ENCODE results near the gene TADA1. TPM values are rescaled to one million over a fixed set of nuclear protein-coding genes. Genes with fewer than 3 reads are reported as not detected.

TADA1 gene
- total RNA-seq, 1 donor from 2014 or later, result 9.9 TPM

DNA sequence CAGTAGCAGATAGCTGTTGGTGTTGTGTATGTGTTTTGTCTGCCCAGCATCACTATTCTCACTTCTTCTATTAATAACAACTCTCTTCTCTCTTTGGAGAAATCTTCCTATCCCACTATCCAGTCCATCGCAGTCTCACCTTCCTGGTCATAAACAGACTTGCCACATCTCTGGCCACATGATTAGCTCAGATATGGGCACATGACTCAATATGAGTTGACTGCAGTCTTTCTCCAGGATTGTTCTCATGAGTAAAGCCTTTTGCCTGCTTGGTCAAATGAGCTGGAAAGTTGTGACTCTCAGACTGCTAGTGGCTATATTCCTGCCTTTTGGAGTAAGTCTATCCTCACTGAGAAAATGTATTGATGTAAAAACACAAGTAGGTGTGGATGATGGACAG lies 32.9 kb upstream of the TADA1 start:
- no peaks in the 10 kb centered on the region for H3K27me3 Mint-ChIP-seq (ENCODE audit: low read depth, unreplicated experiment)
- no peak for TF ChIP-seq EZH2 (IDR thresholded peaks at IDR 0.05; ENCODE audit: insufficient read depth, low read length)
- TF ChIP-seq, protein P1, sequence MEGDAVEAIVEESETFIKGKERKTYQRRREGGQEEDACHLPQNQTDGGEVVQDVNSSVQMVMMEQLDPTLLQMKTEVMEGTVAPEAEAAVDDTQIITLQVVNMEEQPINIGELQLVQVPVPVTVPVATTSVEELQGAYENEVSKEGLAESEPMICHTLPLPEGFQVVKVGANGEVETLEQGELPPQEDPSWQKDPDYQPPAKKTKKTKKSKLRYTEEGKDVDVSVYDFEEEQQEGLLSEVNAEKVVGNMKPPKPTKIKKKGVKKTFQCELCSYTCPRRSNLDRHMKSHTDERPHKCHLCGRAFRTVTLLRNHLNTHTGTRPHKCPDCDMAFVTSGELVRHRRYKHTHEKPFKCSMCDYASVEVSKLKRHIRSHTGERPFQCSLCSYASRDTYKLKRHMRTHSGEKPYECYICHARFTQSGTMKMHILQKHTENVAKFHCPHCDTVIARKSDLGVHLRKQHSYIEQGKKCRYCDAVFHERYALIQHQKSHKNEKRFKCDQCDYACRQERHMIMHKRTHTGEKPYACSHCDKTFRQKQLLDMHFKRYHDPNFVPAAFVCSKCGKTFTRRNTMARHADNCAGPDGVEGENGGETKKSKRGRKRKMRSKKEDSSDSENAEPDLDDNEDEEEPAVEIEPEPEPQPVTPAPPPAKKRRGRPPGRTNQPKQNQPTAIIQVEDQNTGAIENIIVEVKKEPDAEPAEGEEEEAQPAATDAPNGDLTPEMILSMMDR (IDR thresholded peaks at IDR 0.05; ENCODE audit: insufficient read depth, low read depth, low read length), result no peak
- H3K9me3 Mint-ChIP-seq (ENCODE audit: unreplicated experiment), result peaks cover 2% of the 10 kb centered on the region

DNA sequence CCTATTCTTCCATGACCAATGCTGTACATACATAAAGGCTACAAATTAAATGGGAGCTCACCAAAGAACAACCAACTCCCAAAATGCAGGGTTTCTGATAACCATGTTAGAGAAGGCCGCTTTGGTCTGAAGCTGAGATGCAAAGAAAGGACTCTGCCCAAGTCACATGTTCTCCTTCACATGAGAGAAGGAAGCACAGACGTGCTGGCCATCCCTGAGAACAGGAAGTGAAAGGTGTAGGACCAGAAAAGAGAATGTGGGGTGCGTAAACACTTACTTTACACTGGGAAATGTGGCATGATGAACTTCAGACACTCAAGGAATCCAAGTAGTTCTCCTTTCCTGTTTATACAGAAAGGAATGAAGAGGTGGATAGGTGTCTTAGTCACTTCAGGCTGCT lies 31.7 kb upstream of the TADA1 start:
- no peak overlapping the region for H3K27ac Mint-ChIP-seq (ENCODE audit: unreplicated experiment)
- Histone ChIP-seq H3K27ac (ENCODE audit: low read depth, low read length) (no peak overlapping the region), H3K9ac (ENCODE audit: low read length) (no peak overlapping the region), H3K27me3 (ENCODE audit: insufficient read depth, low read length) (peaks cover 26% of the 10 kb centered on the region), H4K20me1 (ENCODE audit: insufficient read depth, low read length) (no peaks in the 10 kb centered on the region), H3K4me2 (ENCODE audit: low read length) (no peak overlapping the region), H3K79me2 (ENCODE audit: insufficient read depth, low read length) (no peaks in the 10 kb centered on the region), H3K9me3 (ENCODE audit: insufficient read depth, low read depth, low read length) (peaks cover 5% of the 10 kb centered on the region), H2AFZ (ENCODE audit: low read depth, low read length) (no peak overlapping the region), H3K4me1 (ENCODE audit: insufficient read depth, low read length) (peaks cover 19% of the 10 kb centered on the region), H3K4me3 (ENCODE audit: insufficient read depth, low read depth, low read length) (no peak overlapping the region), H3K36me3 (ENCODE audit: insufficient read depth, low read length) (no peaks in the 10 kb centered on the region)
- DNase-seq (ENCODE audit: low read depth) (no peak), FAIRE-seq (no peak)
- H3K36me3 Mint-ChIP-seq (ENCODE audit: low read depth, unreplicated experiment), result no peaks in the 10 kb centered on the region
- H3K4me1 Mint-ChIP-seq (ENCODE audit: low read depth, unreplicated experiment), result peaks cover 41% of the 10 kb centered on the region
- H3K4me3 Mint-ChIP-seq (ENCODE audit: unreplicated experiment), result no peak overlapping the region
- H3K27me3 Mint-ChIP-seq (ENCODE audit: low read depth, unreplicated experiment), result no peaks in the 10 kb centered on the region
- peaks cover 2% of the 10 kb centered on the region for H3K9me3 Mint-ChIP-seq (ENCODE audit: unreplicated experiment)
- no peak for TF ChIP-seq EZH2 (IDR thresholded peaks at IDR 0.05; ENCODE audit: insufficient read depth, low read length)

More for the DNA sequence above, 32.9 kb upstream of the TADA1 start:
- Histone ChIP-seq H3K4me1 (ENCODE audit: insufficient read depth, low read length) (peaks cover 19% of the 10 kb centered on the region), H3K9me3 (ENCODE audit: insufficient read depth, low read depth, low read length) (peaks cover 5% of the 10 kb centered on the region), H3K9ac (ENCODE audit: low read length) (no peak overlapping the region), H3K4me2 (ENCODE audit: low read length) (no peak overlapping the region), H4K20me1 (ENCODE audit: insufficient read depth, low read length) (no peaks in the 10 kb centered on the region), H3K36me3 (ENCODE audit: insufficient read depth, low read length) (no peaks in the 10 kb centered on the region), H3K27me3 (ENCODE audit: insufficient read depth, low read length) (peaks cover 19% of the 10 kb centered on the region), H2AFZ (ENCODE audit: low read depth, low read length) (no peak overlapping the region), H3K27ac (ENCODE audit: low read depth, low read length) (no peak overlapping the region), H3K79me2 (ENCODE audit: insufficient read depth, low read length) (no peaks in the 10 kb centered on the region), H3K4me3 (ENCODE audit: insufficient read depth, low read depth, low read length) (no peak overlapping the region)
- FAIRE-seq (no peak), DNase-seq (ENCODE audit: low read depth) (peak; percentile 42)
- peaks cover 51% of the 10 kb centered on the region for H3K4me1 Mint-ChIP-seq (ENCODE audit: low read depth, unreplicated experiment)
- H3K27ac Mint-ChIP-seq (ENCODE audit: unreplicated experiment), result no peak overlapping the region
- peaks cover 2% of the 10 kb centered on the region for H3K36me3 Mint-ChIP-seq (ENCODE audit: low read depth, unreplicated experiment)
- no peak overlapping the region for H3K4me3 Mint-ChIP-seq (ENCODE audit: unreplicated experiment)

GRCh38 chr1:166907051-166907450 lies 31.0 kb upstream of the TADA1 start:
- Histone ChIP-seq H3K27ac (ENCODE audit: low read depth, low read length) (peak overlapping the region; percentile 22), H4K20me1 (ENCODE audit: insufficient read depth, low read length) (no peaks in the 10 kb centered on the region)

More at GRCh38 chr1:166907051-166907450, 31.0 kb upstream of the TADA1 start:
- peak overlapping the region; percentile 92 for H3K27ac Mint-ChIP-seq (ENCODE audit: unreplicated experiment)
- H3K4me3 Mint-ChIP-seq (ENCODE audit: unreplicated experiment), result no peak overlapping the region
- no peak overlapping the region for H3K4me2 ChIP-seq (ENCODE audit: low read length)
- H2AFZ ChIP-seq (ENCODE audit: low read depth, low read length), result no peak overlapping the region
- H3K9me3 ChIP-seq (ENCODE audit: insufficient read depth, low read depth, low read length), result peaks cover 5% of the 10 kb centered on the region
- H3K36me3 ChIP-seq (ENCODE audit: insufficient read depth, low read length), result no peaks in the 10 kb centered on the region
- peaks cover 26% of the 10 kb centered on the region for H3K27me3 ChIP-seq (ENCODE audit: insufficient read depth, low read length)
- H3K27me3 Mint-ChIP-seq (ENCODE audit: low read depth, unreplicated experiment), result no peaks in the 10 kb centered on the region
- no peak for DNase-seq (ENCODE audit: low read depth)
- H3K4me1 ChIP-seq (ENCODE audit: insufficient read depth, low read length), result peaks cover 19% of the 10 kb centered on the region
- FAIRE-seq, result no peak
- peaks cover 2% of the 10 kb centered on the region for H3K9me3 Mint-ChIP-seq (ENCODE audit: unreplicated experiment)
- H3K4me3 ChIP-seq (ENCODE audit: insufficient read depth, low read depth, low read length), result no peak overlapping the region
- H3K79me2 ChIP-seq (ENCODE audit: insufficient read depth, low read length), result no peaks in the 10 kb centered on the region
- TF ChIP-seq, protein P1 (IDR thresholded peaks at IDR 0.05; ENCODE audit: insufficient read depth, low read depth, low read length), result no peak
- TF ChIP-seq EZH2 (IDR thresholded peaks at IDR 0.05; ENCODE audit: insufficient read depth, low read length), result no peak
- no peak overlapping the region for H3K9ac ChIP-seq (ENCODE audit: low read length)
- H3K4me1 Mint-ChIP-seq (ENCODE audit: low read depth, unreplicated experiment), result peaks cover 42% of the 10 kb centered on the region
- H3K36me3 Mint-ChIP-seq (ENCODE audit: low read depth, unreplicated experiment), result no peaks in the 10 kb centered on the region
